Stomach (tissue), 9 donors: Measurements from ENCODE around the gene ADGRG1. TPM values are rescaled to one million over a fixed set of nuclear protein-coding genes. Genes with fewer than 3 reads are reported as not detected.

ENCODE experiments used
- DNase-seq, 2 donors: peaks; one replicate each; pipeline versions ENCODE4 v3.0.0 to v3.0.0-alpha.2; 2013 to 2019
- H3K27ac ChIP-seq, 5 donors: fragments of 200-600 bp in 4 of 5; sonication (generic) in 4 of 5; one replicate each; pipeline ENCODE4 v1.5.1; 2013 to 2019; ENCODE audit warnings: mild to moderate bottlenecking in 1 of 5, moderate library complexity in 1 of 5
- H3K27me3 ChIP-seq, 3 donors: fragments of 200-600 bp; sonication (generic); one replicate each; pipeline ENCODE4 v1.5.1; 2017 to 2019; ENCODE audit warnings: mixed run types in 1 of 3
- H3K36me3 ChIP-seq, 4 donors: fragments of 200-600 bp; sonication (generic); 1 replicate in 3 of 4; 2 replicates in 1 of 4; pipeline ENCODE4 v1.5.1; 2016 to 2019
- H3K4me1 ChIP-seq, 4 donors: fragments of 200-600 bp; sonication (generic); one replicate each; pipeline ENCODE4 v1.5.1; 2016 to 2019
- H3K4me3 ChIP-seq, 4 donors: fragments of 200-600 bp; sonication (generic) in 3 of 4; one replicate each; pipeline ENCODE4 v1.5.1; 2016 to 2019; ENCODE audit warnings: mild to moderate bottlenecking in 1 of 4
- H3K9me3 ChIP-seq, 4 donors: fragments of 200-600 bp; sonication (generic); one replicate each; pipeline ENCODE4 v1.5.1; 2016 to 2019
- EP300 ChIP-seq: sonication (generic); formaldehyde crosslinking; IDR thresholded peaks from one replicate; pipeline ENCODE4 v1.6.1; 2017; ENCODE audit warnings: antibody characterized with exemption
- POLR2A ChIP-seq, 4 donors: fragments of 450-650 bp; IDR thresholded peaks; one replicate each; pipeline ENCODE4 v1.6.1; 2016; ENCODE audit warnings: antibody characterized with exemption in 4 of 4, control low read depth in 2 of 4, mild to moderate bottlenecking in 1 of 4, moderate library complexity in 1 of 4
- POLR2AphosphoS5 ChIP-seq, 3 donors: sonication (generic); formaldehyde crosslinking; IDR thresholded peaks; one replicate each; pipeline ENCODE4 v1.6.1; 2016; ENCODE audit warnings: antibody characterized with exemption in 3 of 3
- WGBS, 5 donors: extraction: QIAGEN DNeasy Blood & Tissue Kit in 3 of 5; methylation state at CpG; one replicate each; pipeline versions ENCODE4 v1.1.5 to v1.1.7; 2013 to 2018; 5-methylcytosine and 5-hydroxymethylcytosine counted together
- intact Hi-C: fragments of 100-400 bp; cut with DNase I; formaldehyde crosslinking; loops from one replicate; pipeline ENCODE4 v1.15.1; 2023; ENCODE audit warnings: low total_unique reads
- polyA plus RNA-seq, 3 donors: library from polyadenylated mRNA; stranded (reverse); fragments of 200-250 nt; gene quantifications; one replicate each; pipeline ENCODE4 v1.2.3, GENCODE V29; 2013
- total RNA-seq, 5 donors: library from RNA; depleted of rRNA; stranded (reverse); fragments of >200 nt; gene quantifications; one replicate each; pipeline versions ENCODE4 v1.1.0 to v1.2.3, GENCODE V29; 2014 to 2016
- TF ChIP-seq, protein P1 (sequence below), 7 experiments: fragments of 450-650 bp in 4 of 7; fragments of 200-600 bp in 3 of 7; sonication (generic) in 3 of 7; IDR thresholded peaks; one replicate each; pipeline ENCODE4 v1.5.1; 2016 to 2019; ENCODE audit warnings: antibody characterized with exemption in 7 of 7, control low read depth in 2 of 7, mild to moderate bottlenecking in 1 of 7
- donor health status: healthy with polysubstance abuse.
- donor health status: Bipolar disorder and iron deficiency.
- donor health status: healthy.

The ADGRG1 gene
- total and polyA plus RNA-seq, 8 donors = 8.9 to 84.8 (median 32.1) TPM

- no peaks in the 10 kb centered on the region for H3K36me3 ChIP-seq
- intact Hi-C loops = no loop called here
- peaks cover 60 to 83% (median 78%) of the 10 kb centered on the region in 4 donors for H3K4me1 ChIP-seq
- peaks cover 0 to 16% (median 0%) of the 10 kb centered on the region in 3 donors for H3K27me3 ChIP-seq
- no peaks in the 10 kb centered on the region for H3K9me3 ChIP-seq
- no peak overlapping the region for H3K4me3 ChIP-seq
- peak overlapping the region; percentile 81 to 96 (median 87) for H3K27ac ChIP-seq
- TF ChIP-seq, protein P1, sequence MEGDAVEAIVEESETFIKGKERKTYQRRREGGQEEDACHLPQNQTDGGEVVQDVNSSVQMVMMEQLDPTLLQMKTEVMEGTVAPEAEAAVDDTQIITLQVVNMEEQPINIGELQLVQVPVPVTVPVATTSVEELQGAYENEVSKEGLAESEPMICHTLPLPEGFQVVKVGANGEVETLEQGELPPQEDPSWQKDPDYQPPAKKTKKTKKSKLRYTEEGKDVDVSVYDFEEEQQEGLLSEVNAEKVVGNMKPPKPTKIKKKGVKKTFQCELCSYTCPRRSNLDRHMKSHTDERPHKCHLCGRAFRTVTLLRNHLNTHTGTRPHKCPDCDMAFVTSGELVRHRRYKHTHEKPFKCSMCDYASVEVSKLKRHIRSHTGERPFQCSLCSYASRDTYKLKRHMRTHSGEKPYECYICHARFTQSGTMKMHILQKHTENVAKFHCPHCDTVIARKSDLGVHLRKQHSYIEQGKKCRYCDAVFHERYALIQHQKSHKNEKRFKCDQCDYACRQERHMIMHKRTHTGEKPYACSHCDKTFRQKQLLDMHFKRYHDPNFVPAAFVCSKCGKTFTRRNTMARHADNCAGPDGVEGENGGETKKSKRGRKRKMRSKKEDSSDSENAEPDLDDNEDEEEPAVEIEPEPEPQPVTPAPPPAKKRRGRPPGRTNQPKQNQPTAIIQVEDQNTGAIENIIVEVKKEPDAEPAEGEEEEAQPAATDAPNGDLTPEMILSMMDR (IDR thresholded peaks at IDR 0.05) = no peak
- TF ChIP-seq POLR2A (IDR thresholded peaks at IDR 0.05) (no peak), POLR2AphosphoS5 (IDR thresholded peaks at IDR 0.05) (no peak)
- no peak for DNase-seq
- WGBS, 5 donors = 72 to 86% (median 80%) methylated on average over 8 of the region's 8 CpGs
Measured at GRCh38 chr16:57624044-57624688, 4.3 kb upstream of the ADGRG1 start.

GRCh38 chr16:57624806-57625500 lies 3.5 kb upstream of the ADGRG1 start:
- no peaks in the 10 kb centered on the region for H3K36me3 ChIP-seq
- H3K4me1 ChIP-seq = peaks cover 58 to 84% (median 77%) of the 10 kb centered on the region in 4 donors
- WGBS, 5 donors = 57 to 77% (median 65%) methylated on average over 17 of the region's 17 CpGs
- no peaks in the 10 kb centered on the region for H3K9me3 ChIP-seq
- intact Hi-C loops = no loop called here
- H3K27me3 ChIP-seq = peaks cover 0 to 24% (median 0%) of the 10 kb centered on the region in 3 donors
- peak overlapping the region in 3 of 5 donors; percentile 84 to 93 (median 87) for H3K27ac ChIP-seq
- TF ChIP-seq, protein P1 (IDR thresholded peaks at IDR 0.05) = no peak
- TF ChIP-seq EP300 (no peak), POLR2A (IDR thresholded peaks at IDR 0.05) (no peak), POLR2AphosphoS5 (IDR thresholded peaks at IDR 0.05) (no peak)
- H3K4me3 ChIP-seq = no peak overlapping the region
- DNase-seq = no peak

DNA sequence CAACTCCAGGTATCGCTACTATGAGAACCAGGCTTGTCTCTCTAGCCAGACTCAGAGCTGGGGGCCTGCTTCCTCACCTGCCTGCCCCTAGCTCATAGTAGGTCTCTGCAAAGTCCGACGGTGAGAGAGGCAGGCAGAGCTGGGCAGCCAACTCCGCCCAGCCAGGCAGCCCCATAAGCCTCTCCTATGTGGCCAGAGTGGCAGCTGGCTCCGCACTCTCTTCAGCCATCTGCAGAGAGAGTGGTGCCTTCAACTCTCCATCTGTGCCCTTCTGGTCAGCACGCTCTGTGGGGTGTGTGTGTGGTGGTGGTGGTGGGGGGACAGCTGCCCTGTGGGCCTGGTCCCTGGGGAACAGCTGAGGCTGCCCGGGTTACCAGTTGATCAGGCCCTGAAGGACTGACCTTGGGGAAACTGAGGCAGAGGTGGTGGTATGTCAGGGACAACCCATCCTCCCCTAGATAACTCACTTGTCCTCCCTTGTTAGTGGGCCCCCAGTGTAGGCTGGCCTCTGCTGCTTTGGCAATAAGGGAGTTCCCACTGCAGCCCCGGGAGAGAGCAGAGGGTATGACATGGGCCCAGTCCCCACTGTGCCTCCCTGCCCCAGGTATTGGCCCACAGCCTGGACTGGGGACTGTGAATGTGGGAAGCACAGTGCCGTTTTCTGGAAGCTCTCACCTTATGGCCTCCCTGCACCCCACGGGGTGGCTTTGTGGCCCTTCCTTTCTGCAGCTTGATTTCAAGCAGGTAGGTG lies 1.8 kb upstream of the ADGRG1 start:
- intact Hi-C loops = no loop called here
- TF ChIP-seq POLR2AphosphoS5 (IDR thresholded peaks at IDR 0.05) = no peak
- TF ChIP-seq, protein P1 (IDR thresholded peaks at IDR 0.05) = no peak
- peaks cover 52 to 93% (median 80%) of the 10 kb centered on the region in 4 donors for H3K4me1 ChIP-seq
- H3K9me3 ChIP-seq = no peaks in the 10 kb centered on the region
- no peak overlapping the region for H3K4me3 ChIP-seq
- WGBS, 5 donors = 60 to 77% (median 75%) methylated on average over 7 to 10 of the region's 10 CpGs
- H3K36me3 ChIP-seq = no peaks in the 10 kb centered on the region
- H3K27ac ChIP-seq = peak overlapping the region; percentile 4 to 82 (median 78)
- peaks cover 0 to 39% (median 0%) of the 10 kb centered on the region in 3 donors for H3K27me3 ChIP-seq
- no peak for DNase-seq

GRCh38 chr16:57627184-57627871 lies 1.1 kb upstream of the ADGRG1 start:
- Histone ChIP-seq H3K36me3 (no peaks in the 10 kb centered on the region), H3K27ac (peak overlapping the region; percentile 66 to 82 (median 79)), H3K4me1 (peaks cover 52 to 95% (median 81%) of the 10 kb centered on the region in 4 donors), H3K9me3 (no peaks in the 10 kb centered on the region), H3K4me3 (peak overlapping the region in 1 of 4 donors; percentile 34), H3K27me3 (peaks cover 0 to 43% (median 0%) of the 10 kb centered on the region in 3 donors)
- no peak for TF ChIP-seq EP300
- TF ChIP-seq POLR2AphosphoS5 (IDR thresholded peaks at IDR 0.05) = no peak
- TF ChIP-seq, protein P1 (IDR thresholded peaks at IDR 0.05) = no peak
- no peak for TF ChIP-seq POLR2A (IDR thresholded peaks at IDR 0.05)
- 37 to 53% (median 44%) methylated on average over 12 to 15 of the region's 15 CpGs for WGBS, 5 donors
- DNase-seq = no peak
- intact Hi-C loops = no loop called here
